ENCODE results near the gene GPR157. TPM values are rescaled to one million over a fixed set of nuclear protein-coding genes. Genes with fewer than 3 reads are reported as not detected.

Gene GPR157
- total RNA-seq, 4 donors from 2014 or later = 3.5 to 13.4 (median 4.0) TPM

DNA sequence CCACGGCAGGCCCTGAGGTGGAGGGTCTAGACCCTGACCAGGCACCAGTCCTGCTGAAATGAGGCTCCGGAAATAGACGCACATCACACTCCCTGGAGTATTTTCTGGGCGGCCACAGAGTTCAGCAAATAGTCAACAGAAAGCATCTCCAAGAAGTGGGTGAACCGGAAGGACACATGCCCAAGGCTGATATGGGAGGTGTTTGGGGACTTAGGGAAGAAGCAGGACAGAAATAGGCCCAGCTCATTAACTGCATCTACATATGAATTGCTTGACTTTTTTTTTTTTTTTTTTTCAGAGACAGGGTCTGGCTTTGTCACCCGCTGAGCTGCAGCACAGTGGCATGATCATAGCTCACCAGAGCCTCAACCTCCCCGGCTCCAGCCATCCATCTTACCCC lies 36.5 kb upstream of the GPR157 start:
- no peak for TF ChIP-seq CTCF (IDR thresholded peaks at IDR 0.05; ENCODE audit: low read depth)

DNA sequence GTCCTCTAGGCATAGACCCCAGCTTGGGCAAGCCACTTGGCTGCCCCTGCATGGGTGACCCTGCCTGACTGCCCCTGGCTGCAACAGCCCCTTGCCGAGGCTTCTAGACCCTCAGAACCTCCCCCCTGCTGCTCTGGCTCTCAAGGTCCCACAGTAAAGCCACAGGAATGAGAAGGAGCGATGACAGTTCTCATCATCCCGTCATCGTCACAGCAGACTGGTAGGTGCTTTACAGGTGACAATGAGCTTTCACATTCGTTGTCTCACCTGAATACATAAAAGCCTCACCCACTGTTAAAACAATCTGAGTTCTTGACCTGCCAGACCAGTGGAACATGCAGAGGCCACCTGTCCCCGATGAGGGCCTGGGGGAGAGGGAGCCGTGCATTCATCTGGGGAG lies 36.0 kb upstream of the GPR157 start:
- TF ChIP-seq CTCF (IDR thresholded peaks at IDR 0.05; ENCODE audit: low read depth) = no peak

GRCh38 chr1:9164532-9164900 lies 35.6 kb upstream of the GPR157 start:
- no peak for TF ChIP-seq CTCF (IDR thresholded peaks at IDR 0.05; ENCODE audit: low read depth)

GRCh38 chr1:9161963-9162362 lies 33.1 kb upstream of the GPR157 start:
- TF ChIP-seq CTCF (IDR thresholded peaks at IDR 0.05; ENCODE audit: low read depth) = no peak

- no peak for TF ChIP-seq CTCF (IDR thresholded peaks at IDR 0.05; ENCODE audit: low read depth)
Observed at GRCh38 chr1:9161342-9161741, 32.4 kb upstream of the GPR157 start.

- no peak for TF ChIP-seq CTCF (IDR thresholded peaks at IDR 0.05; ENCODE audit: low read depth)
Observed at GRCh38 chr1:9160079-9160717, 31.3 kb upstream of the GPR157 start.

GRCh38 chr1:9155879-9156278 lies 27.0 kb upstream of the GPR157 start:
- no peak for TF ChIP-seq CTCF (IDR thresholded peaks at IDR 0.05; ENCODE audit: low read depth)
